ENCODE measurements around the gene PCSK2.

Gene PCSK2

DNA sequence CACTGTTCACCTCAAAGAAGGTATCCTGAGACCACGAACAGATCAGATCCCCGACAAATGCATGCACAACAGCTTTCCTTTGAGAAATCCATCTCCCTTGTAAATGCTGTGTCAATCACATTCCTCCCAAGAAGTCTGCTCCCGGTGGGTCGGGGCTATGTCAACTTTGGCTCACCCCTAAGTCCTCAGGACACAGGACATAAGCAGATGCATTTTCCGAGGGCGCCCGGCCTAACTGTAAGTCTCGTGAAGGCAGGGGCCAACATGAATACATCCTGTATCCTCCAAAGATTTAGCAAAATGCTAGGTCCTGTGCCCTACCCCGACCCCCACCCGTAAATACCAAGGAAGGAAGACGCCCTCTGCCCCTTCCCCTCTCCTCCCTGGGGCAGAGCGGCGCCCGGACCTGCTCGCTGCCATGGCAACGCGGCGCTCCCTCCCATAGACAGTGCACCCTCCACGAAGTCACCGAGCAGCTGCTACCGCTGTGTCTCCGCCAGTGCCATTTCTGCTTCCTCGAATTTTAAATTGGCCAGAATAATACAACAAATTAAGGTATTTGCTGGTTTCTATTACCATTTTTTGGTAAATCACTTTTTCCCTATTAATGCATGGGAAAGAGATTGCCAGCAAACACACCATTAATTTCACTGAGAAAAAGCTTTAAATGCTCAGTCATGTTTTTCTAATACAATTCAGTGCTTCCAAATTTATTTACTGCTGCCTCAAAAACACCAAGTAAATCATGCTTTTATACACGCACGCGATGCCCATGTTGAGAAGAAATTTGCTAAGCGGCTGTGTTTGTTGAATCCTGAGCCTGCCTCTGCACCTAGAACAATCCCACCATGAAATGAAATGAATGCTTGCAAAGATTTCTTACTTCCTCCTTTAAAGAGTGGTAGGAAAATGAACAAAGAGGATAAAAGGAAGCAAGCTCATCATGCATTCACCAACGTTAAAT, 100.6 kb downstream of the PCSK2 start:
- DNase-seq (ENCODE audit: extremely low read depth in 1 of 2, low read depth in 1 of 2), result no peak

DNA sequence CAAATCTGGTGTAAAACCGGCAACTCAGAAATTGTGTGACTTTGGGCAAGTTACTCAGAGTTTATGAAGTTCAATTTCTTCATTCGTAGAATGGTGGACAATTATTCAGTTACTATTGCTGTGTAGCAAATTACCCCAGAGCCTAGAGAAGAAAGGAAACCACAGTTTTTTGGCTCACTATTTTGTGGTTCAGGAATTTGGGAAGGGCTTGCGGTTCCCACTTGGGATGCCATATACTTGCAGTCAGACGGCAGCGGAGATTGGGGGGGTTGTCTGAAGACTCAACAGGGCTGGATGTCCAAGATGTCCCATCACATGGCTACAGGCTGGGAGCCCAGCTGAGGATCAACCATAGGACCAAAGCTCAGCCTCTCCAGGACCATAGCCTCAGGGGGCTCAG, 108.1 kb downstream of the PCSK2 start:
- DNase-seq (ENCODE audit: extremely low read depth in 1 of 2, low read depth in 1 of 2), result no peak

DNA sequence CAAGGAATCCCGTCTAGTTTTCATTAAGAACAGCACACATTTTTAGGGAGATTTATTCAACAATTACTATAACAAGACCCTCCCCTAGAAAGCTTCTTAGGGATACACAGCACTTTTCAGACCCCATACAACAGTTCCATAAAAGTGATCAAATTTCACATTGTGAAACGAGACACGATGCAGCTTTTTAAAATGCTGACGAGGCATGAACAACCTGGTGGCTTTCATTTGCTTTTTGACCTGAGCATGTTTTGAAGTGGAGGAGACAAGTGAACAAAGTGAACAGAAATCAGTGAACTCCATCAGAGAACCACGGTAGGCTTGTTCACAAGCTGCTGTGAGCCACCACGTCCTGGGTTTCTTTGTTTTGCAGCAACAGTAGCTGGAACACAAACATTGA, 112.2 kb downstream of the PCSK2 start:
- DNase-seq (ENCODE audit: extremely low read depth in 1 of 2, low read depth in 1 of 2), result no peak

DNA sequence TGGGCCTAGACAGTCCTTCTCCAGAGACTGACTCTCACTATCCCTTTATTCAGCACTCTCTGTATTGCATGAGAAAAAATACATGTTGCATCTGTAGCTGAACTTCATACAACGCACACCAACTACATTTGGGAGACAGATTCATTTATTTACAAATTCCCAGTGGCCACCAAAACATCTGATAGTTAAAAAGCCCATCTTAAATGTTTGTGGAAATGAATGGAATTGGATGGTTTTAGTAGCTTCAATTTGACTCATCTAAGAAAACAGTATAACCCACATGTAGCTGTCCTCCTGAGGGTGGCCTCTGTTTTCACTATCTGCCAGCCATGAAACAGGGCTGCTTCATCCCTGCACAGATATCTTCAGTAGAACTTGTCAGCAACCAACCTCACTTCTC, 116.3 kb downstream of the PCSK2 start:
- DNase-seq (ENCODE audit: extremely low read depth in 1 of 2, low read depth in 1 of 2), result no peak

DNA sequence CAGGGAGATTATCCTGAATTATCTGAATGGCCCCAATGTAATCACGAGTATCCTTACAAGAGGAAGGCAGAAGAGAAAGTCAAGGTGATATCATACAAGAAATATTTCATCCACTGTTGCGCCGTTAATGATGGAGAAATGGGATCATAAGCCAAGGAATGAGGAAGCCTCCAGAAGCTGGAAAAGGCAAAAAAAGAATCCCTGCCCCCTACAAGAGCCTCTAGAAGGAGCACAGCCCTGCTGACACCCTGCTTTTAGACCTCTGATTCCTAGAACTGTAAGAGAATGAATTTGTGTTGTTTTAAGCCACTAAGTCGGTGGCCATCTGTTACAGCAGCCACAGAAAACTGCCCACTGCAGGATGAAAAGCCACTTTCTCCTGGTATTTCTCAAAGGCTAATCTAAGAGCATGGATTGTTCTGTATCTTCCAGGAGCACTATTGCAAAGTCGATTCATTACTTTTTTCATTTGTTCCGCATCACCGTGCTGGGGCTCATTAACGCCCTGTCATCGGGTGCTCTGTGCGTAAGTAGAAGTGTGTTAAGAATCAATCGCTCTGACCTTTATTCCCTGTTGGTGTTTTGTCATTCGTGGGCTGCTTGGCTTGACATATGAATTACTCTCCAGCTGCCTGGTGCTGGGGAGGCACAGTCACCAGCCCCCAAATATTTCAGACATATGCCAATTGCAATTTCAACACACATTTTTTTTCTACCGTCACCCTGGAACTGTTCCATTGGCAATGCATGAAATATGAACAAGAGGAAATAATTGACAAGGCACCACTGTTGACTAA, 117.0 kb downstream of the PCSK2 start:
- no peak for DNase-seq (ENCODE audit: extremely low read depth in 1 of 2, low read depth in 1 of 2)

DNA sequence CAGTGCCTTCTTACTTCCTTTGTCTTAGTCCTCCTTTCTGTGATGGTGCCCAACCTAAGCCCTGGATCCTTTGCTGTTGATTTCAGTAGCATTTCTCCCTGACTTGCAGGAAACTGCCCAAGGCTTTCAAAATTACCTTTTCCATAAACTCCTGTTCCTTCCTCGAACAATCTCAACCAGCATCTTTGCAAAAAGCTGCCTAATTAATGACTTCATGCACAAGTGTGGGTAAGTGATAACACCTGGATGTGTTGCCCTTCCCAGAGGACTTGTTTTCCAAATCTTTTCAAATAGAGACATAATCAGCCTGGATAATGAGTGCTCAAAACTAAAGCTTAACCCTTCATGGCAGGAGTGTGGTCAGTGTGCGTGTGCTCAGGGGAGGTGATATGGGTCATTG, 118.0 kb downstream of the PCSK2 start:
- no peak for DNase-seq (ENCODE audit: extremely low read depth in 1 of 2, low read depth in 1 of 2)

DNA sequence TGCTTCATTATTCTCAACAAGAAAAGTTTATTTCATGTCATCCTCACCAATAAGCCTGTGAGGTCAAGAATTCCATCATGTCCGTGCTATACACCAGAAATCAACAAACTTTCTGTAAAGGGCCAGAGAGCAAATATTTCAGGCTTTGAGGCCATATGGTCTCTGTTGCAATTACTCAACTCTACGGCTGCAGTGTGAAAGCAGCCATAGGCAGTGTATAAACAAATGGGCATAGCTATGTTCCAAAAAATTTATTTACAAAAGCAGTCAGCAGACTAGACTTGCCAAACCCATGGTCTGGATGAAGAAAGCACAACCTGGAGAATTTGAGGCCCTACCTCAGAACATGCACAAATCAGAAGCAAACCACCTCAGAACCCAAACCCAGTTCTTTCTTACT, 118.5 kb downstream of the PCSK2 start:
- DNase-seq (ENCODE audit: extremely low read depth in 1 of 2, low read depth in 1 of 2), result no peak

DNA sequence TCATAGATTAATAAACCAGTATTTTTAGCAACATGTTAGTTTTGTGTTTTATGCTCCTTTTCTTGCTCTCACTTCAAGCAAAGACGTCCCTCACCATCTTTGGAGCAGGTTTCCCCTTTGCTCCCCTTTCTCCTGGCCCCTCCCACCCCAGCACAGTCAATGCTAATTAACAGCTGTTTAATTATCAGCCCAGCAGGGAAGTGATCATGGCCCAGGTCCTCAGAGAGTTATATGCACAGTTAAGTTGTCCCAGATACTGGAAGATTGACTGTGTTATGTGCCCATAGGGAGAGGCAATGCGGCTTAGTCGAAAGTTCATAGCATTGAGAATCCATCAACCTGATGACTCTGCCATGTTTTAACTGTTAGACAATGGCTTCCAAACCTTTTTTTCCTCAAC, 123.5 kb downstream of the PCSK2 start:
- no peak for DNase-seq (ENCODE audit: extremely low read depth in 1 of 2, low read depth in 1 of 2)

DNA sequence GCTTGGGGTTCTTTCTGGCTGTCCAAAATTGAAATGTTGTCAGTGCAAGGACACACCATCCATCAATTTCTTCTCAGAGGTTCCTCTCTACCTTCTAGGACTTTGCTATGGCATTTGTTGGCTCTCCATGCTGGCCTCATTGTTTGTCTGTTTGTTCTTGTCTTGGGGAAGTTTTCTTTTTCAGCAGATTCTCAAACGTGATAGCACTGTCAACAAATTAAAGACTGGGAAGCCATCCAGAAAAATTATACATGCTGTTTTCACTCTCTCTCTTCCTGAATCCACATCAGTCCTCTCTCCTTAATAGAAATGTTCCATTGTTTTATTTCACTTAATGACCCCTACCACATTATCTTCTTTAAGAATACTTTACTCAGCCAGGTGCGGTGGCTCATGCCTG, 130.4 kb downstream of the PCSK2 start:
- DNase-seq (ENCODE audit: extremely low read depth in 1 of 2, low read depth in 1 of 2), result no peak

DNA sequence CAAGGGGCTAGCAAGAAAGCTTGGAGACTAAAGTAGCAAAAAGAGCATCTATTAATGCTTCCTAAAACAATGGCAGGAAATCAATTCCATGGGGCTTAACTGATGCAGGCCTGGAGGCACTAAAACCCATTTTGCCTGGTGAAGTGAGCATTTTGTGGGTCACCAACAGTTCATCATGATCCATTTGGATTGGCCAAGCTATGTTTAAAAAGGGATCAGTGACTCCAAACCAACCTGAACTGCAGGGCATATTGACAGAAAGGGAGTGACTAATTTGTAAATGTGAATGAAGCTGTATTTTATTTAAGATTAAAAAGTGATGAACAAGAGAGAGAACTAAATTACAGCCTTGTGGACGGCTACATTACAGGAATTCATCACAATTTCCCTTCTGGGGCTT, 132.0 kb downstream of the PCSK2 start:
- DNase-seq (ENCODE audit: extremely low read depth in 1 of 2, low read depth in 1 of 2), result no peak

DNA sequence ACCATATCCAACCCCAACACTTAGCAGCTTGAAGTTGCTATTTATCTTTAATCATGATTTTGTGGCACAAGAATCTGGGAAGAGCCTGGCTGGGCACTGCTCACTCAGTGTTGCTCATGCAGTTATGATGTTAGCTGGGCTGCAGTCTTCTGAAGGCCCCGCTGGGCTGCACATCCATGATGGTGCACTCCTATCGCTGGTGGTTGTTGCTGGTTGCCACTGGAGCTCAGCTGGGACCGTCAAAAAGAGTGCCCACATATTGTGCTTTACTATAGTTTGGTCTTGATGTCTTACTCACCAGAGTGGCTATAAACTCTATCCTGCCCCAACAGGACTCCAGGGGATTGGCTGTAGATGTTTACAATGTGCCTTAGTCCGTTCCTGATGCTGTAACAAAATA, 137.8 kb downstream of the PCSK2 start:
- DNase-seq (ENCODE audit: extremely low read depth in 1 of 2, low read depth in 1 of 2), result no peak

DNA sequence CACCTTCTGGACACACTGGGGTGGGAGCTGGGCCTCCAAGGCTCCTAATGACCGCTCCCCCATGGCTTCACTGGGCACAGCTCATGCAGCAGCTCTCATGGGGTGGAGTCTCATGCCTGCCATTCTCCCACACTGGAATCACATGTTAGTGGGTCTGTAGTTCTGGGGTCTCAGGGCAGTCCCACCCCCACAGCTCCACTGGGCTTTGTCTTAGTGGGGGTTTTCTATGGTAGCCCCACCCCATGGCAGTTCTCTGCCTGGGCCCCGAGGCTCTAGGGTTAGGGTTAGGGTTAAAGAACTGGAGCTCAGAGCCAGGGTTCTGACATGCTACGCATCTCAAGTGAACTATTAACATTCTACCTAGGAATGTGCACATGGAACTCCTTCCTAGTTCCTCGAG, 139.0 kb downstream of the PCSK2 start:
- no peak for DNase-seq (ENCODE audit: extremely low read depth in 1 of 2, low read depth in 1 of 2)

DNA sequence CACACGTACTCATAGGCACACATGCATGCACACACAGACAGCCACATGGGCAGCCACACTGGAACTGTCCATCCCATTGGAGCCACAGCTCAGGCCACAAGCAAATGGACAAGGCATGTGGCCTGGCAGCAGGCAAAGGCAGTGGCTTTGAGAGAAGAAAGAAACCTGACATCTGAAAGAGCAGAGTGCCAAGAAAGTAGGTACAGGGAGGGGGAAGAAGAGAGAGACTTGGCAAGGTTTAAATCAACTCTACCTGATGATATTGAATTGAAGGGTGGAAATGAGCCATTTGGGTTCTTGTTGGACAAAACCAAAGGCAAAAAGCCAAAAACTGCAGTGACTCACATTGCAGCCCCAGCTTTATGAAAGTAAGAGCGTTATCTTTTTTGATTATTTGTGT, 142.7 kb downstream of the PCSK2 start:
- DNase-seq (ENCODE audit: extremely low read depth in 1 of 2, low read depth in 1 of 2), result no peak

DNA sequence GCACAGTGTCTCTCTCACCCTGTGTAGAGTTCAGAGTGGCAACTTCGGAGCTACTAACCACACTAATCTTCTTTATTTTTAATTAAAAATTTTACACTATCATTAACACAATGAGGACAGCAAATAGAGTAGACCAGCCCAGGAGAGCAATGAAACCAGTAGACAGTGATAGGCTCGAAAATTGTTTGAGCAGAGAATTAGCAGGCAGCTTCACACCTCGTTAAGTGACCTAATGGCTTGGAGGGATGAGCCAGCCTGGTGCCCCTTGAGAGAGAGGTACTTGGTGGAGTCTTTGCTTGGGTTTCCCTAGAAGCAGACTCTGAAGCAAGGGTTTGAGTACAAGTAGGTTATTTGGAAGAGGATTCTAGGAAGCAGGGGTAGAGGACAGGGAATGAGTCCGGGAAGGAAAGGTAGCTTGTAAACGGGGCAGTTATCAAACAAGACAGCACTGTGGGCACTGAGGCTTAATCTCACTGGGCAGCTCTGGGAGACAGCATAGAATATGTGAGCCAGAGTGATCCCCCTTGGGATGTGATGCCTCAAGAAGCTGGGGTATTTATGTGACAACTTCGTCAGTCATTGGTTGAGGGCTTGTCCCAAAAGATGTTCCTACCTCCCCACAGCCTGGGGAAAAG, 146.1 kb downstream of the PCSK2 start:
- no peak for DNase-seq (ENCODE audit: extremely low read depth in 1 of 2, low read depth in 1 of 2)

DNA sequence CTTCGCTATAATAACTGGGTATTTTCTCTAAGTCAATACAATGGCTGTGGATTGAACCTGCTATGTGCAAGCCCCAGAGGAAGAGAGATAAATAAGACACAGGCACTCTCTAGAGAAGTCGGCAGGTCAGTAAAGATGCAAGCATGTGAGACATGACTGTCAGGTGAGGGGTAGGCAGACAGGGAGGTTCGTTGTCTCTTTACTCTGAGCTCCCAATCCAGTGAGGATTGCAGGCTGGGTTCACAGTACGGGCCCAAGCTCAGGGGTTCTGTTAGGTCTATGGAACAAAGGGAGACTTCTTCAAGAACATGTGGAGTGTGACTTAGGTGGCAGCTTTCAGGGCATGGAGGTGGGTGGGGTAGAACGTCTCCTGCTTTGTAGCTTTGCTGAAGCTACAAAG, 147.2 kb downstream of the PCSK2 start:
- no peak for DNase-seq (ENCODE audit: extremely low read depth in 1 of 2, low read depth in 1 of 2)

DNA sequence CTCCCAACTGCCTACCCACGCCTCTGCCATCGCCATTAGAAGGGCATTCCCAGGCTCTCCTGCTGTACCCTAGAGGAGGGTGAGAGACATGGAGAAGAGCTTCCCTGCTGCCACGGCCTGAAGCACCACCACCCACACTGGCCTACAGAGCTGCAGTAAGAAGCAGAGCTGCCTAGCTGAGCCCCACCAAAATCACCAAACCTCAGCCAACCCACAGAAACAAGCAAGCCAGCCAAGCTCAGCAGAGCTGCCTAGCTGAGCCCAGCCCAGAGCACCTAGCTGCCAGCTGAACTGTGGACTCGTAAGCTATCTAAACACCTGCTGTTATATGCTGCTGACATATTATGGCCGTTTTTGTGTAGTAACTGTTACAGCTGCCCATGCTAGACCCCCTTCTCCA, 149.2 kb downstream of the PCSK2 start:
- DNase-seq (ENCODE audit: extremely low read depth in 1 of 2, low read depth in 1 of 2), result no peak

DNA sequence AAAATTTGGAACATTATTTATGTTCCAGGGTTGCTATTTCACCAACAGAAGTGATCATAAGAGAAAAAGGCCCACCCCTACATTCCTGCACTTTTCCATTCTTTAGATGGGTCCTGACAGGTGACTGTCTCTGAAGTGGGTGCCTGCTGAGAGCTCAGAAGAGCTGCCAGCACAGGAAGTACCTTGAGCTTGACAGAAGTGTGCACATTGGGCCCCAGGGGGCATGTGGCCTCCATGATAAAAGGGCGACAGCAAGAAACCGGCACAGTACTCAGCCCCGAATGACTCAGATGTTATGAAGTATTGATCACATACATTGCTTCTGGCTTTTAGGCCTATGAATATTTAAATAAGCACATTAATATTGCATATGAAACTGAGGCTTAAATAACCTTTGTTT, 150.4 kb downstream of the PCSK2 start:
- DNase-seq (ENCODE audit: extremely low read depth in 1 of 2, low read depth in 1 of 2), result no peak

DNA sequence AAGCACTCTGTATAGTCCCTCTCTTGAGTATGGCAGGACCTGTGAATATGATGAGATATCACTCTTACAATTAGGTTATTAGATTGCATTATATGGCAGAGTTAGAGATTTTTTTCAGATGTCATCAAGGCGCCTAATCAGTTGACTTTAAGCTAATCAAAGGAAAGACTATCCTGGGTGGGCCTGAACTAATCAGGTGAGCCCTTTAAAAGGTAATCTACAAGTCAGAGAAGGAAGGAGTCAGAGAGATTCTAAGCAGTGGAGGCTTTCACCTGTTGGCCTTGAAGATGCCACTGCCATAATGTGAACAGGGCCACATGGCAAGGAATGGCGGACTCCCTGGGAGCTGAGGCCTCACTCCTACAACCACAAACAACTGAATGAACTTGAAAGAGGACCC, 152.8 kb downstream of the PCSK2 start:
- DNase-seq (ENCODE audit: extremely low read depth in 1 of 2, low read depth in 1 of 2), result no peak

DNA sequence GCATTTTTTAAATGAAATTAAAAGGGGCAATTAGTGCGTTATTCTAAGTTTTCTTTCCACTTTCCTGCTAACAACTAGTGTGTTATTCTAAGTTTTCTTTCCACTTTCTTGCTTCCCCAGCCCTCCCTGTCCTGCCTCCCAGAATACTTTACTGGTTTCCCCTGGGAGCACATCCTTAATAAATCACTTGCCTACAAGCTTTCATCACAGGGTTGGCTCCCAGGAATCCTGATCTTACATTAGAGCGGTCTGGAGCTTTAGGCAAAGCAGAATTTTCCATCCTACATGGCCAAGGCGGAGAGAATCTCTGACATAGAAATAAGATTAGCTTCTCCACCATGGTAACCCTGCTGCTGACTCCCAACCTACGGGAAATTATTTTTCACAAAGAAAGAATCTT, 154.0 kb downstream of the PCSK2 start:
- no peak for DNase-seq (ENCODE audit: extremely low read depth in 1 of 2, low read depth in 1 of 2)

DNA sequence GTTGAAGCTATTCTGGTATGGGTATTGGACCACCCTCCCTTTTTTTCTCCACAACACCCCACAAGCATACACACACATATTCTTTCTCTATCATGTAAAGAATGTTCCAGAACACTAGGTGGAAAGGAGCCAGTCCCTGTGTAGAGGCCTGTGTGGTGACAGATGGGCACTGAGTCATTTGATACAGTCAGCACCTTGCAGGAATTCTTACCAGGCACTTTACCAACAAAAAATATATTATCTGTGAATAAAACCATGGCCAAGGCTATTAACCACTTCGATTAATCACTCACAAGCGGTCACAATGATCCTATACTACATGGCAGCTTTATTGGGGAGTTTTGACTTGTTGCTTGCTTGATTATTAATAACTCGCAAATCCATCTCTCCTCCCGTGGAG, 154.9 kb downstream of the PCSK2 start:
- no peak for DNase-seq (ENCODE audit: extremely low read depth in 1 of 2, low read depth in 1 of 2)

DNA sequence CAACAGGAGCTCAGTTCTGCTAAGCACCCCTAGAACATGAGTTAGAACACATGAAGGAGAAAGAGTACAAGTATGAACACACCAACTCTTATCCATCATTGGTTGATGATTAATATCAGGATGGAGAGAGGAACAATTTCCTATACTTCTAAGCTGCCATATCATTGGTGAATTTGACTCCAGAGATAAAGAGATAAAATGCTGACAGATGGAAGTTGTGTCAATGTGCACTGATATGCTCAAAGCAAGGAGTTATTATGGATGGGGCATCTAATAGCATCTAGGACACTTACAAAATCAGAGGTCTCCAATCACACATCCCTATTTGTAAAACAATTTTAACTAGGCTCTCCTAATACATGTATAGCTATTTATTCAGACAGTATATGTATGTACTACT, 159.0 kb downstream of the PCSK2 start:
- DNase-seq (ENCODE audit: extremely low read depth in 1 of 2, low read depth in 1 of 2), result no peak

DNA sequence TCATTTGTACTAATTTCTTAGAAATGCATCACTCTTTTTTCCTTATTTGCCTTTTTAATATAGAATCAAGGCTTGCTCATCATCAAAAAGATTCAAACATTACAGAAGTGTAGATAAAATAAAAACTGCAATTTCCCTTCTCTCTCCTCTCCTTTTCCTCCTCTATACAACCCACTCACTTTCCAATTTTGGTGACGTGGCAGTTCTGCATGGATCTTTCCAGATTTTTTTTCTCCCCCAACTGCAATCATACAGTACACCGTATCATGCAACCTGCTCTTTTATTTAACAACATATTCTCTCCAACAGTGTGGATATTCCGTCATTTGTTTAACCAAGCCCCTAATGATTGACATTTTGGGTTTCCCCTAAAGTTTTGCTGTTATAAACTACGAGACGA, 163.8 kb downstream of the PCSK2 start:
- DNase-seq (ENCODE audit: extremely low read depth in 1 of 2, low read depth in 1 of 2), result no peak

Data from stimulated activated CD8-positive, alpha-beta memory T cell treated with anti-CD3 and anti-CD28 coated beads, Interleukin-7, amount 100 ng/mL, for 48 hours (primary cell).